ENCODE data around the gene MOB3A. TPM values are rescaled to one million over a fixed set of nuclear protein-coding genes. Genes with fewer than 3 reads are reported as not detected.
A peak's percentile ranks its signal among the peaks of the same experiment; 100 is the strongest.

MOB3A gene
- total and polyA plus RNA-seq, 12 donors: 8.9 to 30.5 (median 15.7) TPM

DNA sequence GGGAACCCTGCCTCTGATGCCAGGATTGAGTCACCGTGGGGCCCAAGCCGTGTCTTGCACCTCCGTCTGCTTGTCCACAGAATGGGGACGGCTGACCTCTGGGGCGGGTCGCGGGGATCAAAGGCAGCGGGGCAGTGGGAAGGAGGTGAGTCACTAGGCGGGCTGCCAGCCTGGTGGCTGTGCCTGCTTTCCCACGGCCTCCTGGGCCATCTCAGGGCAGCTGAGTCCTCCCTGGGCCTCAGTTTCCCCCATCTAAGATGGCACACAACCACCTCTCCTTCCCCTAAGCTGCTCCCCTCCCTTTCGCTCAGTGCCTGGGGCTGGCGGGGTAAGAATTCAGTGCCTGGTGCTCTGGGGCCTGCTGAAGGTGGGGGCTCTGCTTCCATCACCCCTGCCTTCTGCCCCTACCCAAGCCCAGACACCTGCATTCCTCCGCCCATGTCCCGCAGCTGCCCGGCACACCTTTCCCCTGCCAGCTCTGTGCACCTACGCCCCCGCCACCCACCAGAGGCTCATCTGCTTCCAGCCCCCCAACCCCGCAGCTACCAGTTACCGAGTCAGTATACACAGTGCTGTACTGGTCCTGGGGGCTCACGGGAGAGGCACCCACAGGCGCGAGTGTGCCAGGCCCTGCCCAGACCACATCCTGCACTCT lies 48.5 kb downstream of the MOB3A start:
- H3K27me3 ChIP-seq: no peaks in the 10 kb centered on the region
- H3K4me3 ChIP-seq: peak overlapping the region in 1 of 10 donors; percentile 93
- ATAC-seq: no peak
- TF ChIP-seq, protein P1, sequence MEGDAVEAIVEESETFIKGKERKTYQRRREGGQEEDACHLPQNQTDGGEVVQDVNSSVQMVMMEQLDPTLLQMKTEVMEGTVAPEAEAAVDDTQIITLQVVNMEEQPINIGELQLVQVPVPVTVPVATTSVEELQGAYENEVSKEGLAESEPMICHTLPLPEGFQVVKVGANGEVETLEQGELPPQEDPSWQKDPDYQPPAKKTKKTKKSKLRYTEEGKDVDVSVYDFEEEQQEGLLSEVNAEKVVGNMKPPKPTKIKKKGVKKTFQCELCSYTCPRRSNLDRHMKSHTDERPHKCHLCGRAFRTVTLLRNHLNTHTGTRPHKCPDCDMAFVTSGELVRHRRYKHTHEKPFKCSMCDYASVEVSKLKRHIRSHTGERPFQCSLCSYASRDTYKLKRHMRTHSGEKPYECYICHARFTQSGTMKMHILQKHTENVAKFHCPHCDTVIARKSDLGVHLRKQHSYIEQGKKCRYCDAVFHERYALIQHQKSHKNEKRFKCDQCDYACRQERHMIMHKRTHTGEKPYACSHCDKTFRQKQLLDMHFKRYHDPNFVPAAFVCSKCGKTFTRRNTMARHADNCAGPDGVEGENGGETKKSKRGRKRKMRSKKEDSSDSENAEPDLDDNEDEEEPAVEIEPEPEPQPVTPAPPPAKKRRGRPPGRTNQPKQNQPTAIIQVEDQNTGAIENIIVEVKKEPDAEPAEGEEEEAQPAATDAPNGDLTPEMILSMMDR (IDR thresholded peaks at IDR 0.05): no peak
- DNase-seq: peak in 1 of 2 donors; percentile 70
- H3K9me3 ChIP-seq: no peaks in the 10 kb centered on the region
- peak overlapping the region in 9 of 10 donors; percentile 54 to 100 (median 95) for H3K27ac ChIP-seq
- intact Hi-C loops (cut with DNase I): no loop called here
- H3K36me3 ChIP-seq: peaks cover 0 to 57% (median 7%) of the 10 kb centered on the region in 9 donors
- 73 to 76% methylated on average over 22 of the region's 22 CpGs for WGBS, 2 donors
- peaks cover 73 to 91% (median 85%) of the 10 kb centered on the region in 9 donors for H3K4me1 ChIP-seq

DNA sequence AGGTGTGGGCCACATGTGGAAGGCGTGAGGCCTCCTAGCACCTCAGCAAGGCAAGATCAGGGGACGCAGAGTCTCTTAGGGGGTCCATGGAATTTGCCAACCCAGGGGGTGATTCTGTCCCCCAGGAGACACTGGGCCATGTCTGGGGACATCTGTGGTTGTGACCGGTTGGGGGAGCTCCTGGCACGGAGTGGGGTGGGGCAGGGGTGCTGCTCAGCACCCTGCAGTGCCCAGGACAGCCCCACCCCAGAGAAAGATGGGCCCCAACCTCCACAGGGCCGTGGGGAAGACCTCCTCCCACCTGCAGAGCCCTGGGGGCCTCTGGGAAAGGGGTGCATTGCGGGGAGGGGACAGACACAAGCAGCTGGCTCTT lies 49.1 kb downstream of the MOB3A start:
- intact Hi-C loops (cut with DNase I): no loop called here
- H3K9me3 ChIP-seq: no peaks in the 10 kb centered on the region
- ATAC-seq: no peak
- WGBS, 2 donors: 76 to 79% methylated on average over 5 to 6 of the region's 6 CpGs
- no peak for DNase-seq
- H3K36me3 ChIP-seq: peaks cover 0 to 62% (median 7%) of the 10 kb centered on the region in 9 donors
- no peak overlapping the region for H3K4me3 ChIP-seq
- no peaks in the 10 kb centered on the region for H3K27me3 ChIP-seq
- H3K27ac ChIP-seq: peak overlapping the region in 9 of 10 donors; percentile 51 to 100 (median 95)
- TF ChIP-seq, protein P1 (IDR thresholded peaks at IDR 0.05): no peak
- peaks cover 75 to 91% (median 85%) of the 10 kb centered on the region in 9 donors for H3K4me1 ChIP-seq

DNA sequence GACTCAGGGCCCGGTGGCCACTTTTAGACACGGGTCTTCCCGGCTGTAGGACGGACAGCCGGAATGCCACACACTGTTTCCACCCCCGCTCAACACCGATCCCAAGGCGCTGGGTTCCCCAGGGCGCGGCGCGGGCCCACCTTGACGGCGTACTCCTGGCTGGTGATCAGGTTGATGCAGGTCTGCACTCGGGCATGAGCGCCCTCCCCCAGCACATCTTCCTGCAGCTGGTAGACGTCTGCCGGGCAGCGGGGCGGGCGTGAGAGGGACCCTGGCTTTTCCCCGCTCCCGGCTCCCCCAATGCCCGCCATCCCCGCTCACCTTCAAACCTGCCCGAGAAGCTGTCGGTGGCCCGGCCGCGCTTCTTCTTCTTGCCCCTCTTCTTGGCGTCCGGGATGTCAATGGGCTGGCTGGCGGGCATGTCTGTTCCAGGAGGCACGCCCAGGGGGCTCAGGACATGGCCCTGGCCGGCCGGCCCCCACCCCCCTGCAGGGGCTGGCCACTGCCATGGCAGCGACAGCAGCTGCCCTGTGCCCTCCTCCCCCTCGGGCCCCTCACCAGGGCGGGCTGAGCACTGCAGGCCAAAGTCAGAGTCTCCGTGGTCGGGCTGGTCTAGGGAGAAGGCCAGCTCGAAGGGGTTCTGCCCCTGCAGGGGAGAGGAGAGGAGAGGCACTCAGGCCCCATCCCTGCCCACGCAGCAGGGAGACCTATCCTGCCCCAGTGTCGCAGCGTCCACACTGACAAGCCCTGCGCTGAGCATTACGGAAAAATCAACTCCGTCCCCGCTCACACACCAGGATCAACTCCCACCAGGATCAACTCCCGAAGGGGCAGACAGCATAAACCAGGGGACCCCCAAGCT lies 49.8 kb downstream of the MOB3A start:
- intact Hi-C loops (cut with DNase I): no loop called here
- peaks cover 0 to 68% (median 12%) of the 10 kb centered on the region in 9 donors for H3K36me3 ChIP-seq
- 88 to 91% methylated on average over 48 to 50 of the region's 50 CpGs for WGBS, 2 donors
- peak overlapping the region; percentile 58 to 100 (median 93) for H3K27ac ChIP-seq
- no peaks in the 10 kb centered on the region for H3K9me3 ChIP-seq
- TF ChIP-seq, protein P1 (IDR thresholded peaks at IDR 0.05): no peak
- peaks cover 73 to 91% (median 85%) of the 10 kb centered on the region in 9 donors for H3K4me1 ChIP-seq
- DNase-seq: no peak
- no peak for ATAC-seq
- peak overlapping the region in 1 of 10 donors; percentile 4 for H3K4me3 ChIP-seq
- H3K27me3 ChIP-seq: no peaks in the 10 kb centered on the region

DNA sequence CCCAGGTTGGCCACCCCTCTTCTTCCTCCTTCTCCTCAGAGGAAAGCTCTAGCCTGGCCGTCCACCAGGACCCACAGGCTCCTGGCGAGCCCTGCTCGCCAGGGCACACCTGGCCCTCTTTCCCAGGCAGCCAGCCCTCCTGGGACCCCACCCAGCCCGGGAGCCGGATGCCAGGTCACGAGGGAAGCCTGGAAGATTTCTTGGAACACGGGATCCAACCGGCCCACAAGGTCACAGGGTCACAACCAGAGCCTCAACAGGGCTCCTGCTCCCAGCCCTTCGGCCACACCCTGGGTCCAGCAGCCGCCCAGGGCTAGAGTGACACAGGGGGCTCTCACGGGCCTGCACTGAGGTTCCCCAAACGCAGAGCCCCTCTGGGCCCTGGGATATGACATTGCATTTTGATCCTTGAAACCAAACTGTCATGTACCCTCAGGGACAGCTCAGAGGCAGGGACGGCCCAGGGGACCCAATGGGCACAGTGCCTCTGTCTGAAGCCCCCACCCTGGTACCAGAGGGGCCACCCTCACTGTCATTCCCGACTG lies 50.6 kb downstream of the MOB3A start:
- Histone ChIP-seq H3K4me1 (peaks cover 78 to 96% (median 92%) of the 10 kb centered on the region in 9 donors), H3K9me3 (no peaks in the 10 kb centered on the region), H3K27me3 (no peaks in the 10 kb centered on the region), H3K36me3 (peaks cover 0 to 75% (median 17%) of the 10 kb centered on the region in 9 donors), H3K4me3 (peak overlapping the region in 1 of 10 donors; percentile 4), H3K27ac (peak overlapping the region; percentile 58 to 100 (median 88))
- WGBS, 2 donors: 36 to 37% methylated on average over 14 of the region's 14 CpGs
- peak in 1 of 2 donors; percentile 58 for DNase-seq
- intact Hi-C loops (cut with DNase I): no loop called here
- no peak for ATAC-seq
- TF ChIP-seq, protein P1 (IDR thresholded peaks at IDR 0.05): no peak

All from heart right ventricle (tissue), 16 donors.